ENCODE measurements around the gene DNAJC5G.

DNAJC5G gene

DNA sequence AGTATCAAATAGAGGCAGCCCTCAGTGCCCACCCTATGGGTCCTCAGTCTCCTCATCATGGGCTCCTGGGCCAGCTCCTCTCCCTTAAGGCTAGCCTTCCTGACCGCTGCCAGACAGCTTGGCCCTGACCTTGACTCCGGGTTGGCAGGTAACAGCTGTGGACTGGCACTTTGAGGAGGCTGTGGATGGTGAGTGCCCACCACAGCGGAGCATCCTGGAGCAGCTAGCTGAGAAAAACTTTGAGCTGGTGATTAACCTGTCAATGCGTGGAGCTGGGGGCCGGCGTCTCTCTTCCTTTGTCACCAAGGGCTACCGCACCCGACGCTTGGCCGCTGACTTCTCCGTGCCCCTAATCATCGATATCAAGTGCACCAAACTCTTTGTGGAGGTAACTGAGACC, 39.1 kb upstream of the DNAJC5G start:
- Histone ChIP-seq H3K36me3 (replicated peaks) (peaks cover 95% of the 10 kb centered on the region), H3K27ac (no peak overlapping the region), H3K27me3 (replicated peaks) (no peaks in the 10 kb centered on the region), H3K4me3 (ENCODE audit: low read depth, low read length) (no peak overlapping the region)
- DNase-seq: no peak
- in situ Hi-C loops (cut with HindIII; ENCODE audit: low pct_ligation_motif_present, low sequenced_read_pairs): no loop called here
- TF ChIP-seq, protein P1, sequence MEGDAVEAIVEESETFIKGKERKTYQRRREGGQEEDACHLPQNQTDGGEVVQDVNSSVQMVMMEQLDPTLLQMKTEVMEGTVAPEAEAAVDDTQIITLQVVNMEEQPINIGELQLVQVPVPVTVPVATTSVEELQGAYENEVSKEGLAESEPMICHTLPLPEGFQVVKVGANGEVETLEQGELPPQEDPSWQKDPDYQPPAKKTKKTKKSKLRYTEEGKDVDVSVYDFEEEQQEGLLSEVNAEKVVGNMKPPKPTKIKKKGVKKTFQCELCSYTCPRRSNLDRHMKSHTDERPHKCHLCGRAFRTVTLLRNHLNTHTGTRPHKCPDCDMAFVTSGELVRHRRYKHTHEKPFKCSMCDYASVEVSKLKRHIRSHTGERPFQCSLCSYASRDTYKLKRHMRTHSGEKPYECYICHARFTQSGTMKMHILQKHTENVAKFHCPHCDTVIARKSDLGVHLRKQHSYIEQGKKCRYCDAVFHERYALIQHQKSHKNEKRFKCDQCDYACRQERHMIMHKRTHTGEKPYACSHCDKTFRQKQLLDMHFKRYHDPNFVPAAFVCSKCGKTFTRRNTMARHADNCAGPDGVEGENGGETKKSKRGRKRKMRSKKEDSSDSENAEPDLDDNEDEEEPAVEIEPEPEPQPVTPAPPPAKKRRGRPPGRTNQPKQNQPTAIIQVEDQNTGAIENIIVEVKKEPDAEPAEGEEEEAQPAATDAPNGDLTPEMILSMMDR (IDR thresholded peaks at IDR 0.05; ENCODE audit: low read depth, low read length, missing control alignments): no peak

DNA sequence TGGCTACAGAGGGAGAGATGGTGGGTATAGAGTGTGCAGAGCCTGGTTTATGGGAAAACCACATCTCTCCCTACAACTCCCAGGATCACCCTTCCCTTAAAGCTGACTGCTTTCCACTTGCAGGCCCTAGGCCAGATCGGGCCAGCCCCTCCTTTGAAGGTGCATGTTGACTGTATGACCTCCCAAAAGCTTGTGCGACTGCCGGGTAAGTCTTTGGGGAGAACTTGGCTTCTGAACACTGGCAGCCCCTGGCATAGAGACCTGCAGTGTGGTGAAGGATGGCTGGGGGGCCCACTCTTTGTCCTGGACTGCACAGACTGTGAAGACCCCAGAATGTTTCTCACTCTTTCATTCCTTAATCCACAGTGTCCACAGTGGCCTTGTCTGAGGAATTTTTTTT, 38.6 kb upstream of the DNAJC5G start:
- in situ Hi-C loops (cut with HindIII; ENCODE audit: low pct_ligation_motif_present, low sequenced_read_pairs): no loop called here
- Histone ChIP-seq H3K4me3 (ENCODE audit: low read depth, low read length) (no peak overlapping the region), H3K27ac (no peak overlapping the region), H3K36me3 (replicated peaks) (peaks cover 93% of the 10 kb centered on the region), H3K27me3 (replicated peaks) (no peaks in the 10 kb centered on the region)
- no peak for DNase-seq
- TF ChIP-seq, protein P1 (IDR thresholded peaks at IDR 0.05; ENCODE audit: low read depth, low read length, missing control alignments): no peak

DNA sequence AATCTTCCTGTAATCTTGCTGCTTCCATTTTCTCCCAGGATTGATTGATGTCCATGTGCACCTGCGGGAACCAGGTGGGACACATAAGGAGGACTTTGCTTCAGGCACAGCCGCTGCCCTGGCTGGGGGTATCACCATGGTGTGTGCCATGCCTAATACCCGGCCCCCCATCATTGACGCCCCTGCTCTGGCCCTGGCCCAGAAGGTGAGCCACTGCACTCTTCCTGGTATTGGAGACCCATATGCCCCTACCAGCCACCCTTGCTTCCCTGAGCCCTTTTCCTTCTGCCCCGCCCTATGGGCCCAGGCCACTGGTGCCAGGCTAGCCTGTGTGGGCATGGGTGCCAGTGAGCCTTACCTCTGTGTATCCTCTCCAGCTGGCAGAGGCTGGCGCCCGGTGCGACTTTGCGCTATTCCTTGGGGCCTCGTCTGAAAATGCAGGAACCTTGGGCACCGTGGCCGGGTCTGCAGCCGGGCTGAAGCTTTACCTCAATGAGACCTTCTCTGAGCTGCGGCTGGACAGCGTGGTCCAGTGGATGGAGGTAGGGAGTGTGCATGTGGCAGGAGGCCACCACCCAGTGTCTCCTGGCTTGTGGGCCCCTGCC, 37.8 kb upstream of the DNAJC5G start:
- TF ChIP-seq, protein P1 (IDR thresholded peaks at IDR 0.05; ENCODE audit: low read depth, low read length, missing control alignments): no peak
- in situ Hi-C loops (cut with HindIII; ENCODE audit: low pct_ligation_motif_present, low sequenced_read_pairs): no loop called here
- Histone ChIP-seq H3K27me3 (replicated peaks) (no peaks in the 10 kb centered on the region), H3K36me3 (replicated peaks) (peaks cover 93% of the 10 kb centered on the region), H3K27ac (no peak overlapping the region), H3K4me3 (ENCODE audit: low read depth, low read length) (no peak overlapping the region)
- no peak for DNase-seq

DNA sequence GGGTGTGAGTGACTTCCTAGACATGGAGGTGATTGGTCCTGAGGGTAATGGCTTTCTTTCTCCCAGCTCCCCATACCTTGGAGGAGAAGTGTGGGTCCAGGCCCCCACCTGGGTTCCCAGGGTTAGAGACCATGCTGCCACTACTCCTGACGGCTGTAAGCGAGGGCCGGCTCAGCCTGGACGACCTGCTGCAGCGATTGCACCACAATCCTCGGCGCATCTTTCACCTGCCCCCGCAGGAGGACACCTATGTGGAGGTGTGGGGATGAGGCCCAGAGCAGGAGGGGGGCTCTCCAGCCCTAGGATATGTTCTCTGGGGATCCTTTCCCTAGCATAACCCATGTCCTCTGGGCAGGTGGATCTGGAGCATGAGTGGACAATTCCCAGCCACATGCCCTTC, 36.3 kb upstream of the DNAJC5G start:
- H3K36me3 ChIP-seq (replicated peaks): peaks cover 91% of the 10 kb centered on the region
- TF ChIP-seq, protein P1 (IDR thresholded peaks at IDR 0.05; ENCODE audit: low read depth, low read length, missing control alignments): no peak
- H3K4me3 ChIP-seq (ENCODE audit: low read depth, low read length): no peak overlapping the region
- DNase-seq: no peak
- in situ Hi-C loops (cut with HindIII; ENCODE audit: low pct_ligation_motif_present, low sequenced_read_pairs): no loop called here
- H3K27me3 ChIP-seq (replicated peaks): no peaks in the 10 kb centered on the region
- no peak overlapping the region for H3K27ac ChIP-seq

DNA sequence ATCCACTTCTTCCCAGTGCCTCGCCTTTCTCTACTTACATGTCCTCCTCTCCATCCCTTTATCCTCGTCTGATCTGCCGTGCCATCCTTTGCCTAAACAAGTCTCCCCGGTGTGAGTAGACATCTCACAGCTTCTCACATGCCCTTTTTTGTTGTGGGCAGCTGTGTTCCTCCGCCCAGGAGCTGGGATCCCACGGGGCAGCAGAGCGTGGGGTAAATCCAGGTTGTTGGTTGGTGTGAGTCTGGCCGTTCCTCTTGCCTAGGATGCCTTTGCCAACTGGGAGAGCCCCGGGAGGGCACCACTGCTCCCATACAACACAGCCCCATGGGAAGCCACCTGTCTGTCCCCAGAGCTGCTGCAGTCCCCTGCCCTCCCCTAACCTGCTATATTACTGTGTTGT, 34.8 kb upstream of the DNAJC5G start:
- no peak for DNase-seq
- TF ChIP-seq, protein P1 (IDR thresholded peaks at IDR 0.05; ENCODE audit: low read depth, low read length, missing control alignments): no peak
- Histone ChIP-seq H3K27ac (no peak overlapping the region), H3K27me3 (replicated peaks) (no peaks in the 10 kb centered on the region), H3K4me3 (ENCODE audit: low read depth, low read length) (no peak overlapping the region), H3K36me3 (replicated peaks) (peaks cover 88% of the 10 kb centered on the region)
- in situ Hi-C loops (cut with HindIII; ENCODE audit: low pct_ligation_motif_present, low sequenced_read_pairs): no loop called here
